ENCODE data around the gene GEMIN7.

DNA sequence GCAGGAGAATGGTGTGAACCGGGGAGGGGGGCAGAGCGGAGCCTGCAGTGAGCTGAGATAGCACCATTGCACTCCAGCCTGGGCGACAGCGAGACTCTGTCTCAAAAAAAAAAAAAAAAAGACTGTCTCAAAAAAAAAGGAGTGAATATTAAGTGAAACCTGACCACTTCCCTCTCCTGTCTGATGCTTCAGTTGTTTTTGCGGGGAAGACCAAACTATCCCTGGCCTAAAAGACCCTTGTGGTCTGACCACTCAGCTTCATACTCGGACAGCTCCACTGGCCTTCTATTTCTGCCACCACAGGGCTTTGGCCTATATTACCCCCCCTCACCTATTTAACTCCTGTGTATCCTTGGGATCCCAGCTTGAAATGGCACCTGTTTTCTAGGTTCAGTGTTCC lies 37.9 kb upstream of the GEMIN7 start:
- TF ChIP-seq, protein P1, sequence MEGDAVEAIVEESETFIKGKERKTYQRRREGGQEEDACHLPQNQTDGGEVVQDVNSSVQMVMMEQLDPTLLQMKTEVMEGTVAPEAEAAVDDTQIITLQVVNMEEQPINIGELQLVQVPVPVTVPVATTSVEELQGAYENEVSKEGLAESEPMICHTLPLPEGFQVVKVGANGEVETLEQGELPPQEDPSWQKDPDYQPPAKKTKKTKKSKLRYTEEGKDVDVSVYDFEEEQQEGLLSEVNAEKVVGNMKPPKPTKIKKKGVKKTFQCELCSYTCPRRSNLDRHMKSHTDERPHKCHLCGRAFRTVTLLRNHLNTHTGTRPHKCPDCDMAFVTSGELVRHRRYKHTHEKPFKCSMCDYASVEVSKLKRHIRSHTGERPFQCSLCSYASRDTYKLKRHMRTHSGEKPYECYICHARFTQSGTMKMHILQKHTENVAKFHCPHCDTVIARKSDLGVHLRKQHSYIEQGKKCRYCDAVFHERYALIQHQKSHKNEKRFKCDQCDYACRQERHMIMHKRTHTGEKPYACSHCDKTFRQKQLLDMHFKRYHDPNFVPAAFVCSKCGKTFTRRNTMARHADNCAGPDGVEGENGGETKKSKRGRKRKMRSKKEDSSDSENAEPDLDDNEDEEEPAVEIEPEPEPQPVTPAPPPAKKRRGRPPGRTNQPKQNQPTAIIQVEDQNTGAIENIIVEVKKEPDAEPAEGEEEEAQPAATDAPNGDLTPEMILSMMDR (IDR thresholded peaks at IDR 0.05; ENCODE audit: low read depth, low read length, missing input control) = no peak
- TF ChIP-seq GABPA (IDR thresholded peaks at IDR 0.05 in 1 of 2, conservative IDR thresholded peaks at IDR 0.05 in 1 of 2) (no peak), RAD21 (IDR thresholded peaks at IDR 0.05) (no peak), SP1 (IDR thresholded peaks at IDR 0.05) (no peak), JUND (IDR thresholded peaks at IDR 0.05) (no peak), FOXA1 (IDR thresholded peaks at IDR 0.05) (no peak), TAF1 (conservative IDR thresholded peaks at IDR 0.05) (no peak)
- TF ChIP-seq, protein P2, sequence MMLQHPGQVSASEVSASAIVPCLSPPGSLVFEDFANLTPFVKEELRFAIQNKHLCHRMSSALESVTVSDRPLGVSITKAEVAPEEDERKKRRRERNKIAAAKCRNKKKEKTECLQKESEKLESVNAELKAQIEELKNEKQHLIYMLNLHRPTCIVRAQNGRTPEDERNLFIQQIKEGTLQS (IDR thresholded peaks at IDR 0.05) = no peak
- TF ChIP-seq, protein P3, sequence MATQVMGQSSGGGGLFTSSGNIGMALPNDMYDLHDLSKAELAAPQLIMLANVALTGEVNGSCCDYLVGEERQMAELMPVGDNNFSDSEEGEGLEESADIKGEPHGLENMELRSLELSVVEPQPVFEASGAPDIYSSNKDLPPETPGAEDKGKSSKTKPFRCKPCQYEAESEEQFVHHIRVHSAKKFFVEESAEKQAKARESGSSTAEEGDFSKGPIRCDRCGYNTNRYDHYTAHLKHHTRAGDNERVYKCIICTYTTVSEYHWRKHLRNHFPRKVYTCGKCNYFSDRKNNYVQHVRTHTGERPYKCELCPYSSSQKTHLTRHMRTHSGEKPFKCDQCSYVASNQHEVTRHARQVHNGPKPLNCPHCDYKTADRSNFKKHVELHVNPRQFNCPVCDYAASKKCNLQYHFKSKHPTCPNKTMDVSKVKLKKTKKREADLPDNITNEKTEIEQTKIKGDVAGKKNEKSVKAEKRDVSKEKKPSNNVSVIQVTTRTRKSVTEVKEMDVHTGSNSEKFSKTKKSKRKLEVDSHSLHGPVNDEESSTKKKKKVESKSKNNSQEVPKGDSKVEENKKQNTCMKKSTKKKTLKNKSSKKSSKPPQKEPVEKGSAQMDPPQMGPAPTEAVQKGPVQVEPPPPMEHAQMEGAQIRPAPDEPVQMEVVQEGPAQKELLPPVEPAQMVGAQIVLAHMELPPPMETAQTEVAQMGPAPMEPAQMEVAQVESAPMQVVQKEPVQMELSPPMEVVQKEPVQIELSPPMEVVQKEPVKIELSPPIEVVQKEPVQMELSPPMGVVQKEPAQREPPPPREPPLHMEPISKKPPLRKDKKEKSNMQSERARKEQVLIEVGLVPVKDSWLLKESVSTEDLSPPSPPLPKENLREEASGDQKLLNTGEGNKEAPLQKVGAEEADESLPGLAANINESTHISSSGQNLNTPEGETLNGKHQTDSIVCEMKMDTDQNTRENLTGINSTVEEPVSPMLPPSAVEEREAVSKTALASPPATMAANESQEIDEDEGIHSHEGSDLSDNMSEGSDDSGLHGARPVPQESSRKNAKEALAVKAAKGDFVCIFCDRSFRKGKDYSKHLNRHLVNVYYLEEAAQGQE (IDR thresholded peaks at IDR 0.05) = no peak
- TF ChIP-seq, protein P4, sequence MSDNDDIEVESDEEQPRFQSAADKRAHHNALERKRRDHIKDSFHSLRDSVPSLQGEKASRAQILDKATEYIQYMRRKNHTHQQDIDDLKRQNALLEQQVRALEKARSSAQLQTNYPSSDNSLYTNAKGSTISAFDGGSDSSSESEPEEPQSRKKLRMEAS (IDR thresholded peaks at IDR 0.05) = no peak
